Smooth muscle cell (in vitro differentiated cells): ENCODE data around the gene OPN4. TPM values are rescaled to one million over a fixed set of nuclear protein-coding genes. Genes with fewer than 3 reads are reported as not detected.

Experiments
- DNase-seq: peaks from one replicate; lab custom pipeline; 2025; ENCODE audit not compliant: unreplicated experiment; lab: John Stamatoyannopoulos, UW
- H2AFZ ChIP-seq: fragments of 200-600 bp; sonication (generic); 2 replicates; pipeline ENCODE4 v1.6.0; 2016; ENCODE audit warnings: antibody characterized with exemption, low read depth, mild to moderate bottlenecking
- H3F3A ChIP-seq: fragments of 200-600 bp; sonication (generic); 2 replicates; pipeline ENCODE4 v1.6.0; 2017; ENCODE audit warnings: antibody characterized with exemption, low read depth
- H3K27ac ChIP-seq: fragments of 200-600 bp; sonication (generic); 2 replicates; pipeline ENCODE4 v1.5.1; 2016; ENCODE audit warnings: low read depth, mild to moderate bottlenecking
- H3K27me3 ChIP-seq: fragments of 200-600 bp; sonication (generic); 2 replicates; pipeline ENCODE4 v1.6.1; 2016; ENCODE audit warnings: low read depth, mild to moderate bottlenecking
- H3K36me3 ChIP-seq: fragments of 200-600 bp; sonication (generic); 2 replicates; pipeline ENCODE4 v1.5.1; 2016; ENCODE audit warnings: low read depth
- H3K4me1 ChIP-seq: fragments of 200-600 bp; sonication (generic); 2 replicates; pipeline ENCODE4 v1.5.1; 2016; ENCODE audit warnings: low read depth
- H3K4me2 ChIP-seq: fragments of 200-600 bp; sonication (generic); 2 replicates; pipeline ENCODE4 v1.6.0; 2016; ENCODE audit warnings: mild to moderate bottlenecking
- H3K4me3 ChIP-seq: fragments of 200-600 bp; sonication (generic); 2 replicates; pipeline ENCODE4 v1.5.1; 2016; ENCODE audit warnings: mild to moderate bottlenecking
- H3K79me2 ChIP-seq: fragments of 200-600 bp; sonication (generic); 2 replicates; pipeline ENCODE4 v1.6.0; 2016; ENCODE audit warnings: low read depth, mild to moderate bottlenecking
- H3K9ac ChIP-seq: fragments of 200-600 bp; sonication (generic); 2 replicates; pipeline ENCODE4 v1.6.0; 2016; ENCODE audit warnings: low read depth
- H3K9me3 ChIP-seq: fragments of 200-600 bp; sonication (generic); replicated peaks from 2 replicates; pipeline ENCODE4 v1.5.1; 2016; ENCODE audit warnings: low read depth
- H4K20me1 ChIP-seq: fragments of 200-600 bp; sonication (generic); 2 replicates; pipeline ENCODE4 v1.6.0; 2016; ENCODE audit warnings: low read depth
- WGBS: methylation state at CpG from one replicate; pipeline ENCODE4 v1.1.7; 2016; ENCODE audit warnings: low lambda C conversion rate; 5-methylcytosine and 5-hydroxymethylcytosine counted together
- polyA plus RNA-seq: library from polyadenylated mRNA; unstranded; fragments of >200 nt; fragmentation: Nextera tagmentation; extraction: Ambion mirVana; gene quantifications from 2 replicates; pipeline ENCODE4 v1.2.1, GENCODE V29; 2016
- total RNA-seq: library from RNA; depleted of rRNA; stranded (reverse); fragments of >200 nt; gene quantifications from 2 replicates; pipeline ENCODE4 v1.2.3, GENCODE V29; 2014
- TF ChIP-seq, protein P1 (sequence below): fragments of 200-600 bp; sonication (generic); IDR thresholded peaks from 2 replicates; pipeline ENCODE4 v1.5.1; 2017; ENCODE audit warnings: borderline replicate concordance, mild to moderate bottlenecking, antibody characterized with exemption; ENCODE audit not compliant: insufficient read depth, poor library complexity, severe bottlenecking

The OPN4 gene
- total and polyA plus RNA-seq, 2 experiments from 2014 or later, result not detected

DNA sequence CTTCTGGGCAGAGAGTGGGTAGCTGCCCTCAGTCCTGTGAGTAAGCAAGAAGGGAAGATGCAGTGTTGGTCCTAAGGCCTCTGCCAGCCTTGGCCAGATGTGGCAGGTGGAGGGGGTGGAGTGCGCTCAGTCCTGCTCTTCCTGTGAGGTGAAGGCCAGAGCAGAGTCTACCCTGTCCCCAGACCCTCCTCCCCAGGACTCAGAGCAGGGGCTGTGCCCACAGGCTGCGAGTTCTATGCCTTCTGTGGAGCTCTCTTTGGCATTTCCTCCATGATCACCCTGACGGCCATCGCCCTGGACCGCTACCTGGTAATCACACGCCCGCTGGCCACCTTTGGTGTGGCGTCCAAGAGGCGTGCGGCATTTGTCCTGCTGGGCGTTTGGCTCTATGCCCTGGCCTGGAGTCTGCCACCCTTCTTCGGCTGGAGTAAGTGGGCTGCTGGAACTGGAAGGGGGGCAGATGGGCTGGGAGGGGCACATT is 4.0 kb downstream of the OPN4 start:
- TF ChIP-seq, protein P1, sequence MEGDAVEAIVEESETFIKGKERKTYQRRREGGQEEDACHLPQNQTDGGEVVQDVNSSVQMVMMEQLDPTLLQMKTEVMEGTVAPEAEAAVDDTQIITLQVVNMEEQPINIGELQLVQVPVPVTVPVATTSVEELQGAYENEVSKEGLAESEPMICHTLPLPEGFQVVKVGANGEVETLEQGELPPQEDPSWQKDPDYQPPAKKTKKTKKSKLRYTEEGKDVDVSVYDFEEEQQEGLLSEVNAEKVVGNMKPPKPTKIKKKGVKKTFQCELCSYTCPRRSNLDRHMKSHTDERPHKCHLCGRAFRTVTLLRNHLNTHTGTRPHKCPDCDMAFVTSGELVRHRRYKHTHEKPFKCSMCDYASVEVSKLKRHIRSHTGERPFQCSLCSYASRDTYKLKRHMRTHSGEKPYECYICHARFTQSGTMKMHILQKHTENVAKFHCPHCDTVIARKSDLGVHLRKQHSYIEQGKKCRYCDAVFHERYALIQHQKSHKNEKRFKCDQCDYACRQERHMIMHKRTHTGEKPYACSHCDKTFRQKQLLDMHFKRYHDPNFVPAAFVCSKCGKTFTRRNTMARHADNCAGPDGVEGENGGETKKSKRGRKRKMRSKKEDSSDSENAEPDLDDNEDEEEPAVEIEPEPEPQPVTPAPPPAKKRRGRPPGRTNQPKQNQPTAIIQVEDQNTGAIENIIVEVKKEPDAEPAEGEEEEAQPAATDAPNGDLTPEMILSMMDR, result no peak
- Histone ChIP-seq H4K20me1 (no peaks in the 10 kb centered on the region), H3K27me3 (no peaks in the 10 kb centered on the region), H3K9me3 (no peaks in the 10 kb centered on the region), H3K36me3 (no peaks in the 10 kb centered on the region), H3K4me1 (no peaks in the 10 kb centered on the region), H3K27ac (no peak overlapping the region), H3K79me2 (no peaks in the 10 kb centered on the region), H3K9ac (no peak overlapping the region), H3F3A (no peaks in the 10 kb centered on the region), H3K4me2 (no peak overlapping the region), H3K4me3 (no peak overlapping the region), H2AFZ (no peak overlapping the region)
- DNase-seq, result no peak
- WGBS, result 93% methylated on average over 12 of the region's 12 CpGs

- Histone ChIP-seq H4K20me1 (no peaks in the 10 kb centered on the region), H2AFZ (no peak overlapping the region), H3K27ac (no peak overlapping the region), H3K9ac (no peak overlapping the region), H3K9me3 (no peaks in the 10 kb centered on the region), H3K4me3 (no peak overlapping the region), H3K4me1 (no peaks in the 10 kb centered on the region), H3K4me2 (no peak overlapping the region), H3K27me3 (no peaks in the 10 kb centered on the region), H3K79me2 (no peaks in the 10 kb centered on the region), H3F3A (no peaks in the 10 kb centered on the region), H3K36me3 (no peaks in the 10 kb centered on the region)
- no peak for DNase-seq
- WGBS, result 55% methylated on average over 3 of the region's 3 CpGs
- TF ChIP-seq, protein P1, result no peak
Observed at GRCh38 chr10:86658751-86659150, 4.4 kb downstream of the OPN4 start.

DNA sequence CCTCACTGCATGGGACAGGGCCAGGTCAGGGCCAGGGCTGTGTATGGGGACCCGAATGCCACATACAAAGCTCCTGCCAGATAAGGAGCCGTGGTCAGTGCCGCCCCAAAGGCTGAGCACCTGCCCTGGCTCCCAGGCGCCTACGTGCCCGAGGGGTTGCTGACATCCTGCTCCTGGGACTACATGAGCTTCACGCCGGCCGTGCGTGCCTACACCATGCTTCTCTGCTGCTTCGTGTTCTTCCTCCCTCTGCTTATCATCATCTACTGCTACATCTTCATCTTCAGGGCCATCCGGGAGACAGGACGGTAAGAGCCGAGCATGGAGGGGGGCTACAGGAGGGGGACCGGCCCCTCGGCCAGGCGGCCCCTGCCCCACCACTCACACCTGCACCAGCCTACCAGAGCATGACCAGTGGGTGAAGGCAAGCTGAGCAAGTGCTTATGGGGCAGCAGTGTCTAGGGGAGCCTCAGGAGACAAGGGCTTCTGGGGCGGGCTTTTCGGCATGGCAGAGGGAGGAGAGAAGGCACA is 4.9 kb downstream of the OPN4 start:
- Histone ChIP-seq H3K4me3 (no peak overlapping the region), H3K27ac (no peak overlapping the region), H3K9ac (no peak overlapping the region), H3F3A (no peaks in the 10 kb centered on the region), H3K36me3 (no peaks in the 10 kb centered on the region), H2AFZ (no peak overlapping the region), H4K20me1 (no peaks in the 10 kb centered on the region), H3K9me3 (no peaks in the 10 kb centered on the region), H3K4me2 (no peak overlapping the region), H3K27me3 (no peaks in the 10 kb centered on the region), H3K4me1 (no peaks in the 10 kb centered on the region), H3K79me2 (no peaks in the 10 kb centered on the region)
- no peak for DNase-seq
- TF ChIP-seq, protein P1, result no peak
- 94% methylated on average over 19 of the region's 19 CpGs for WGBS
